Measurements from ENCODE around the gene CACNA1B. TPM values are rescaled to one million over a fixed set of nuclear protein-coding genes. Genes with fewer than 3 reads are reported as not detected.
A peak's percentile ranks its signal among the peaks of the same experiment; 100 is the strongest.

The CACNA1B gene
- total and polyA plus RNA-seq, 9 of the 15 experiments (the other 6 are each of a cell fraction or from before 2014, with no cell fraction given): 0.01 to 0.04 TPM; not detected in 7

GRCh38 chr9:138003485-138004190 is 126.1 kb downstream of the CACNA1B start:
- Histone ChIP-seq H3K36me3 (ENCODE audit: control insufficient read depth, insufficient read depth, low read length) (no peaks in the 10 kb centered on the region), H2AFZ (ENCODE audit: low read depth, low read length) (no peak overlapping the region), H3K4me2 (ENCODE audit: insufficient read depth, low read length) (no peak overlapping the region), H3K9ac (ENCODE audit: insufficient read depth in 1 of 2, low read depth in 2 of 2, low read length in 2 of 2) (no peak overlapping the region), H3K27me3 (ENCODE audit: control insufficient read depth in 2 of 2, insufficient read depth in 2 of 2, low read length in 2 of 2) (peaks cover 10 to 34% of the 10 kb centered on the region in 2 experiments; a peak in 4 of 5 replicates), H3K27ac (ENCODE audit: extremely low read depth, low read depth, low read length) (no peak overlapping the region), H3K4me3 (no peak overlapping the region), H3K9me3 (replicated peaks; ENCODE audit: control insufficient read depth, insufficient read depth, low read depth, low read length) (no peaks in the 10 kb centered on the region), H3K9me1 (ENCODE audit: control insufficient read depth, insufficient read depth, low read length) (no peaks in the 10 kb centered on the region), H3K79me2 (ENCODE audit: control insufficient read depth, insufficient read depth, low read length) (no peaks in the 10 kb centered on the region), H3K4me1 (replicated peaks in 1 of 2; ENCODE audit: control insufficient read depth in 2 of 2, insufficient read depth in 2 of 2, low read length in 2 of 2) (peaks cover 0 to 3% of the 10 kb centered on the region in 2 experiments; a peak in 1 of 5 replicates), H4K20me1 (replicated peaks; ENCODE audit: control insufficient read depth, insufficient read depth, low read length) (0 out of 2 replicates have a peak, but pooled peaks cover 6% of the 10 kb centered on the region)
- POLR2A ChIA-PET: interaction anchor here (0.7 kb wide), 1 partner anchor 276 kb away, joined by 3 read pairs; no protein-coding TSS in a partner anchor
- ATAC-seq (no peak), DNase-seq (ENCODE audit: extremely low read depth in 1 of 4, low spot score in 3 of 4) (no peak), FAIRE-seq (no peak)
- CTCF ChIA-PET (ENCODE audit: low intra/inter-chr PET ratio): no interaction called here
- BruUV-seq (replicated peaks): no TSS peak
- in situ Hi-C loops (cut with MboI): no loop called here
- 6% methylated on average over 11 of the region's 13 CpGs for WGBS (ENCODE audit: insufficient coverage, low coverage, missing lambda C conversion rate)
- intact Hi-C loops (cut with micrococcal nuclease): no loop called here
- TF ChIP-seq MAFG (tag; conservative IDR thresholded peaks at IDR 0.05) (peak; percentile 86), MAFF (IDR thresholded peaks at IDR 0.05; ENCODE audit: low read length) (peak; percentile 80), MAFK (IDR thresholded peaks at IDR 0.05; ENCODE audit: low read length) (peak; percentile 76), ZNF668 (CRISPR knock-in tag; IDR thresholded peaks at IDR 0.05) (no peak), E2F6 (IDR thresholded peaks at IDR 0.05; ENCODE audit: borderline replicate concordance in 1 of 2, extremely low read depth in 1 of 2, insufficient read depth in 1 of 2, insufficient read length in 1 of 2, low read depth in 1 of 2, low read length in 1 of 2, poor library complexity in 1 of 2, severe bottlenecking in 1 of 2) (no peak), NFE2L1 (tag; IDR thresholded peaks at IDR 0.05; ENCODE audit: borderline replicate concordance, low read depth) (no peak), ZNF316 (IDR thresholded peaks at IDR 0.05) (peak; percentile 91), ZHX1 (conservative IDR thresholded peaks at IDR 0.05; ENCODE audit: low read length) (no peak), EGR1 (conservative IDR thresholded peaks at IDR 0.05) (no peak), STAT5A (IDR thresholded peaks at IDR 0.05; ENCODE audit: borderline replicate concordance, low read length) (no peak), SRSF7 (optimal IDR thresholded peaks at IDR 0.05; ENCODE audit: low read depth, low read length) (no peak), ATF3 (IDR thresholded peaks at IDR 0.05) (0 out of 2 replicates have a peak, but pooled peaks have one; percentile 18), ATF3 (CRISPR knock-in tag; conservative IDR thresholded peaks at IDR 0.05) (no peak), BCOR (IDR thresholded peaks at IDR 0.05) (no peak), C11orf30 (IDR thresholded peaks at IDR 0.05; ENCODE audit: low read depth) (peak; percentile 82)
